A549 (cell line): Measurements from ENCODE around the gene PRKN. TPM values are rescaled to one million over a fixed set of nuclear protein-coding genes. Genes with fewer than 3 reads are reported as not detected.

Source experiments
- ATAC-seq, 2 experiments: fragments of 200-7000 bp in 1 of 2; fragments of >200 bp in 1 of 2; cut with Nextera tagmentation in 1 of 2; cut with Tn5 transposase in 1 of 2; 3 replicates each; pipeline versions ENCODE4 v1.8.0 to v1.9.1; 2018 to 2020; ENCODE audit warnings: mild to moderate bottlenecking in 1 of 2, moderate library complexity in 1 of 2
- CTCF ChIA-PET: fragments of 300-600 bp; sonication (Branson Sonifier 250); formaldehyde crosslinking; extraction: SDS; loops from one replicate; lab custom pipeline; 2021; ENCODE audit warnings: antibody characterized with exemption, inconsistent platforms; lab: Yijun Ruan, JAX
- POLR2A ChIA-PET: fragments of 350-600 bp; formaldehyde crosslinking; extraction: SDS; loops from one replicate; lab custom pipeline; 2021; ENCODE audit warnings: antibody characterized with exemption, inconsistent platforms; lab: Yijun Ruan, JAX
- DNase-seq, 2 experiments: peaks; one replicate each; pipeline versions ENCODE4 v3.0.0 to v3.0.0-alpha.2; 2011 to 2016; ENCODE audit warnings: low read depth in 1 of 2, low spot score in 1 of 2
- FAIRE-seq: peaks from 2 replicates; lab custom pipeline; 2011; peaks lifted over from hg19 to GRCh38; lab: Jason Lieb, UNC
- H3K27ac ChIP-seq, 2 experiments: fragments of >200 bp; sonication (Bioruptor Twin); formaldehyde crosslinking; 3 replicates each; pipeline ENCODE4 v1.5.1; 2016 to 2017
- H3K4me1 ChIP-seq: fragments of >200 bp; sonication (Bioruptor Twin); formaldehyde crosslinking; 3 replicates; pipeline ENCODE4 v1.6.1; 2016
- H3K4me2 ChIP-seq: fragments of >200 bp; sonication (Bioruptor Twin); formaldehyde crosslinking; 3 replicates; pipeline ENCODE4 v1.6.1; 2016
- H3K4me3 ChIP-seq: fragments of >200 bp; sonication (Bioruptor Twin); formaldehyde crosslinking; 3 replicates; pipeline ENCODE4 v1.5.1; 2016
- H3K9me3 ChIP-seq: fragments of >200 bp; sonication (Bioruptor Twin); formaldehyde crosslinking; 3 replicates; pipeline ENCODE4 v1.6.1; 2016
- ATOH8 ChIP-seq: fragments of 250-450 bp; sonication (Bioruptor Pico); IDR thresholded peaks from 2 replicates; pipeline ENCODE4 v1.5.0; 2020; ENCODE audit warnings: low read depth, mild to moderate bottlenecking, moderate library complexity
- BCL3 ChIP-seq: fragments of >200 bp; sonication (Bioruptor Twin); formaldehyde crosslinking; IDR thresholded peaks from 3 replicates; pipeline ENCODE4 v1.6.1; 2016
- BHLHE40 ChIP-seq: IDR thresholded peaks from 2 replicates; pipeline ENCODE4 v1.6.1; 2012; ENCODE audit warnings: low read depth, low read length, inconsistent platforms
- E2F6 ChIP-seq: IDR thresholded peaks from 2 replicates; pipeline ENCODE4 v1.6.1; 2012; ENCODE audit warnings: low read depth, borderline replicate concordance
- EHF ChIP-seq: fragments of 250-450 bp; sonication (Bioruptor Pico); IDR thresholded peaks from 2 replicates; pipeline ENCODE4 v1.5.0; 2020; ENCODE audit warnings: mild to moderate bottlenecking
- EHMT2 ChIP-seq: fragments of 200-600 bp; sonication (generic); IDR thresholded peaks from 2 replicates; pipeline ENCODE4 v1.6.1; 2016; ENCODE audit warnings: antibody characterized with exemption, low read depth, mild to moderate bottlenecking, moderate library complexity
- EP300 ChIP-seq, 2 experiments: fragments of >200 bp; sonication (Bioruptor Twin); formaldehyde crosslinking; IDR thresholded peaks; 2 replicates in 1 of 2; 3 replicates in 1 of 2; pipeline ENCODE4 v1.6.1; 2016 to 2017
- ESRRA ChIP-seq: fragments of 150-350 bp; IDR thresholded peaks from 2 replicates; pipeline ENCODE4 v1.6.1; 2014; ENCODE audit warnings: mild to moderate bottlenecking, low read length, borderline replicate concordance
- FOSL2 ChIP-seq, 2 experiments: fragments of 450-650 bp in 1 of 2; fragments of >200 bp in 1 of 2; sonication (Bioruptor Twin) in 1 of 2; formaldehyde crosslinking; IDR thresholded peaks; 2 replicates each; pipeline versions ENCODE4 v1.5.0 to v1.6.1; 2016 to 2020; ENCODE audit warnings: mild to moderate bottlenecking in 1 of 2, moderate library complexity in 1 of 2
- GATA3 ChIP-seq: IDR thresholded peaks from 2 replicates; pipeline ENCODE4 v1.6.1; 2012; ENCODE audit warnings: borderline replicate concordance
- HES2 ChIP-seq: fragments of >200 bp; sonication (Bioruptor Twin); formaldehyde crosslinking; IDR thresholded peaks from 2 replicates; pipeline ENCODE4 v1.6.1; 2016
- HOXB5 ChIP-seq: fragments of 250-450 bp; sonication (Bioruptor Pico); IDR thresholded peaks from 2 replicates; pipeline ENCODE4 v1.5.0; 2020; ENCODE audit warnings: mild to moderate bottlenecking, moderate library complexity
- JUNB ChIP-seq: fragments of >200 bp; sonication (Bioruptor Twin); formaldehyde crosslinking; IDR thresholded peaks from 2 replicates; pipeline ENCODE4 v1.6.1; 2016
- KDM1A ChIP-seq: fragments of 200-600 bp; sonication (generic); IDR thresholded peaks from 2 replicates; pipeline ENCODE4 v1.6.1; 2016; ENCODE audit warnings: low read depth, mild to moderate bottlenecking
- KDM5A ChIP-seq: fragments of 200-600 bp; sonication (generic); IDR thresholded peaks from 2 replicates; pipeline ENCODE4 v1.6.1; 2016; ENCODE audit warnings: antibody characterized with exemption, mild to moderate bottlenecking
- MYC ChIP-seq: IDR thresholded peaks from 2 replicates; pipeline ENCODE4 v1.6.1; 2012; ENCODE audit warnings: mild to moderate bottlenecking, inconsistent platforms, low read length, improper control_type of control experiment, borderline replicate concordance
- PHF8 ChIP-seq: fragments of 200-600 bp; sonication (generic); IDR thresholded peaks from 2 replicates; pipeline ENCODE4 v1.6.1; 2016; ENCODE audit warnings: low read depth, mild to moderate bottlenecking, antibody characterized with exemption, moderate library complexity, borderline replicate concordance
- POLR2A ChIP-seq: IDR thresholded peaks from 2 replicates; pipeline ENCODE4 v1.6.1; 2012; ENCODE audit warnings: mild to moderate bottlenecking, low read length
- POLR2AphosphoS2 ChIP-seq: conservative IDR thresholded peaks from 2 replicates; pipeline ENCODE4 v1.6.1; 2012; ENCODE audit warnings: low read length, improper control_type of control experiment, inconsistent platforms
- RAD21 ChIP-seq, 2 experiments: fragments of >200 bp in 1 of 2; sonication (Bioruptor Twin) in 1 of 2; formaldehyde crosslinking in 1 of 2; IDR thresholded peaks in 1 of 2; conservative IDR thresholded peaks in 1 of 2; 2 replicates in 1 of 2; 3 replicates in 1 of 2; pipeline ENCODE4 v1.6.1; 2012 to 2018; ENCODE audit warnings: inconsistent platforms in 1 of 2
- RFX5 ChIP-seq: fragments of 450-650 bp; IDR thresholded peaks from 2 replicates; pipeline ENCODE4 v1.7.1; 2014; ENCODE audit warnings: antibody characterized with exemption, mild to moderate bottlenecking, moderate library complexity
- SREBF2 ChIP-seq: fragments of 450-650 bp; IDR thresholded peaks from 2 replicates; pipeline ENCODE4 v1.6.1; 2014; ENCODE audit warnings: mild to moderate bottlenecking, moderate library complexity
- USF2 ChIP-seq: fragments of 450-650 bp; IDR thresholded peaks from 2 replicates; pipeline ENCODE4 v1.6.1; 2014; ENCODE audit warnings: antibody characterized with exemption
- ZFP36 ChIP-seq: fragments of 450-650 bp; IDR thresholded peaks from 2 replicates; pipeline ENCODE4 v1.6.1; 2014; ENCODE audit warnings: borderline replicate concordance; ENCODE audit not compliant: partially characterized antibody
- ZNF302 ChIP-seq: fragments of 250-450 bp; sonication (Bioruptor Pico); IDR thresholded peaks from 2 replicates; pipeline ENCODE4 v1.9.0; 2021; ENCODE audit warnings: inconsistent platforms, mild to moderate bottlenecking, moderate library complexity
- ZSCAN20 ChIP-seq: fragments of 250-450 bp; sonication (Bioruptor Pico); IDR thresholded peaks from 2 replicates; pipeline ENCODE4 v1.8.0; 2022; ENCODE audit warnings: mild to moderate bottlenecking, moderate library complexity
- WGBS: methylation state at CpG from one replicate; pipeline ENCODE4 v1.1.6; 2017; ENCODE audit errors: missing lambda C conversion rate; 5-methylcytosine and 5-hydroxymethylcytosine counted together
- polyA plus RNA-seq, 4 experiments: library from polyadenylated mRNA; depleted of rRNA in 3 of 4; stranded (reverse); fragments of >200 nt; fragmentation: RNase III in 1 of 4; extraction: RNeasy Plus Mini Kit Qiagen cat#74134 plus additional on column Dnase treatment in 1 of 4; gene quantifications; 2 replicates in 3 of 4; 3 replicates in 1 of 4; pipeline ENCODE4 v1.2.3, GENCODE V29; 2011 to 2017

Gene PRKN
- polyA plus RNA-seq, 2 of the 4 experiments (the other 2 are of a cell fraction): 0.36 to 0.39 TPM

- ATAC-seq: no peak
- Histone ChIP-seq H3K27ac (no peak overlapping the region), H3K4me2 (no peak overlapping the region), H3K4me3 (no peak overlapping the region), H3K4me1 (no peaks in the 10 kb centered on the region), H3K9me3 (no peaks in the 10 kb centered on the region)
- CTCF ChIA-PET: no interaction called here
- WGBS: 44% methylated on average over 2 of the region's 4 CpGs
- no peak for TF ChIP-seq ZNF302 (CRISPR knock-in tag)
- no peak for TF ChIP-seq BHLHE40
- TF ChIP-seq HES2: no peak
- TF ChIP-seq EP300 (IDR thresholded peaks at IDR 0.05): no peak
- TF ChIP-seq POLR2A: no peak
- no peak for TF ChIP-seq ZSCAN20 (CRISPR knock-in tag)
- no peak for TF ChIP-seq POLR2AphosphoS2
- TF ChIP-seq SREBF2: no peak
- TF ChIP-seq ESRRA: no peak
- POLR2A ChIA-PET: no interaction called here
- DNase-seq: no peak
- FAIRE-seq: no peak
Measured at GRCh38 chr6:162704001-162704400, 23.6 kb downstream of the PRKN start.

GRCh38 chr6:162702446-162702845 lies 25.1 kb downstream of the PRKN start:
- Histone ChIP-seq H3K27ac (no peak overlapping the region), H3K9me3 (no peaks in the 10 kb centered on the region), H3K4me1 (no peaks in the 10 kb centered on the region), H3K4me3 (no peak overlapping the region), H3K4me2 (no peak overlapping the region)
- ChIA-PET CTCF (no interaction called here), POLR2A (no interaction called here)
- 35% methylated on average over 2 of the region's 2 CpGs for WGBS
- ATAC-seq (no peak), FAIRE-seq (no peak), DNase-seq (no peak)
- TF ChIP-seq RAD21 (conservative IDR thresholded peaks at IDR 0.05 in 1 of 2, IDR thresholded peaks at IDR 0.05 in 1 of 2) (no peak), EHMT2 (no peak), E2F6 (no peak), ZSCAN20 (CRISPR knock-in tag) (no peak), POLR2A (no peak), KDM1A (no peak), RFX5 (no peak), PHF8 (no peak), MYC (no peak), JUNB (no peak)

- no peak overlapping the region for H3K4me3 ChIP-seq
- no peak overlapping the region for H3K4me2 ChIP-seq
- ATAC-seq (no peak), DNase-seq (no peak), FAIRE-seq (no peak)
- ChIA-PET CTCF (no interaction called here), POLR2A (no interaction called here)
- TF ChIP-seq EP300 (IDR thresholded peaks at IDR 0.05): no peak
- TF ChIP-seq KDM5A: no peak
- no peak for TF ChIP-seq EHF (CRISPR knock-in tag)
- TF ChIP-seq SREBF2: no peak
- TF ChIP-seq GATA3: no peak
- TF ChIP-seq RAD21 (conservative IDR thresholded peaks at IDR 0.05 in 1 of 2, IDR thresholded peaks at IDR 0.05 in 1 of 2): no peak
- TF ChIP-seq FOSL2 (IDR thresholded peaks at IDR 0.05): no peak
- TF ChIP-seq FOSL2 (CRISPR knock-in tag; IDR thresholded peaks at IDR 0.05): no peak
- TF ChIP-seq USF2: no peak
- TF ChIP-seq BCL3: no peak
- TF ChIP-seq ATOH8 (CRISPR knock-in tag): no peak
- TF ChIP-seq ZFP36: no peak
- no peak for TF ChIP-seq HOXB5 (CRISPR knock-in tag)
- H3K4me1 ChIP-seq: no peaks in the 10 kb centered on the region
- 35% methylated on average over 1 of the region's 1 CpG for WGBS
- no peaks in the 10 kb centered on the region for H3K9me3 ChIP-seq
- no peak overlapping the region for H3K27ac ChIP-seq
Measured at GRCh38 chr6:162701551-162701950, 26.0 kb downstream of the PRKN start.
